Hypothalamus (tissue), 51 donors: ENCODE results near the gene HIVEP1.
"Not testable (repeated sequence)": the region's sequence is repeated elsewhere in the genome, so short reads cannot be mapped to it uniquely, and the experiment has no call there.

Experiments
- DNase-seq, 51 donors: peaks; one replicate each; lab custom pipeline; 2025; lab: John Stamatoyannopoulos, UW

Gene HIVEP1

DNA sequence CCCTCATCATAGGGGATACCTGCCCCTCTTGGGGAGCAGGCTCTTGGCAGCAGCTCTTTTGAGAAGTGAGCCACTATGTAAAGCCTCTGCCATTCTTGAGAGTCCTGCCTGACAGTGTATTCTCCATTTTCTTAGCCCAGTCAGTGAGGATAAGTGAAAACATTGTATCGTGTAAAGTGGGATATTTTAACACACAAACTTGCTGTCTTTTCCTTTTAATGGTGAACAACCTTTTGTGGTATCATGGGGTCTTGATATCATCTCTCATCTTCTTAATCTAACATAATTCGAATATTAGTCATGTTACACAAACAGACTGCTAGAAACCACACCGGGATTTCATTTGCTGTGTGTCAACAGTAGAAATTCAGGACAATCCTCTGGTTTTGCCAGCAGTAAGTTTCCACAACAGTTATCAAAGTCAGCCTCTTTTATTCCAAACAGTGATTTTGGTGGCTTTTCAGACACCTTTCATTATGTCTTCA lies 136.2 kb downstream of the HIVEP1 start:
- no peak for DNase-seq

DNA sequence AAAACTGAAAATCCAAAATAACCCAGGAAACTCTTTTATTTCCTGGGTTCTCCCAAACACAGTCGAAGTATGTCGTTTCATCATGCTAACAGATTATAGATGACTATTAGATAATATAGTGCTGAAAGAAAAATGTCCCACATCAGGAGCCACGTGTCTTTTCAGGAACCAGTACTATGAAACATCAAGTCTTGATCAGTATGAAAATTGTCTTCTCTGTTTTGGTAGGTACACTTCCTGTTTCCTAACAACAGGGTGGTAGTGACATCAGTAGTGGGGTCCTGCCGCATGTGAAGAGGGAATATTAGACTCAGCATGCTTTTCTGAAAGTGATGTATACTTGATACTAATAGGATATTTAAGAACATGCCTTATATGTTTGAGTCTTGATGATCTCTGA lies 136.7 kb downstream of the HIVEP1 start:
- no peak for DNase-seq

DNA sequence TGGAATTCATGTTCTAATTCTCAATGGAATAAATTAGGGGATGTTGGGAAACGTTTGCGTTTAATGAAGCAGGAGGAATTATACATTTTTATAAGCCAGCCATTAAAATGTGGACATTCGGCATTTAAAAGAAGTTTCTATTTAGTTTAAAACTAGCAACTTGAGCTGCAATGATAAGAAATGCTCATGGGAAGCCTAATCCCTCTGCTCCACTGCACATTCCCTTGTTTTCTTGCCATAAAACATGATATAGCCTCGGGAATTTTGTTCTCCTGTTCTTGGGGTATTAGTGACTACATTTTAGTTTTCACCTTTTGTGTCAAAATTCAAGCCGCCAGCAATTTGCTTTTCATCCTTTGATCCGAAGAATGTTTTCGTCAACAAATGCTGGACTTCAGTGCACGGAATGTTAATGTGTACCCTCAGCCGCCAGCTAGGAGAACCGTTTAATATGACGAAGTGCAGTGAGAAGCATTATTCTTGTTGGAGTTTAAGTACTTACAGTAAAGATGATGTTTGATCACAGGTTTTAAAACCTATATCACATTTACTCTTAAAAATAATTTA lies 137.9 kb downstream of the HIVEP1 start:
- DNase-seq: peak in 1 of 51 donors; percentile 48

DNA sequence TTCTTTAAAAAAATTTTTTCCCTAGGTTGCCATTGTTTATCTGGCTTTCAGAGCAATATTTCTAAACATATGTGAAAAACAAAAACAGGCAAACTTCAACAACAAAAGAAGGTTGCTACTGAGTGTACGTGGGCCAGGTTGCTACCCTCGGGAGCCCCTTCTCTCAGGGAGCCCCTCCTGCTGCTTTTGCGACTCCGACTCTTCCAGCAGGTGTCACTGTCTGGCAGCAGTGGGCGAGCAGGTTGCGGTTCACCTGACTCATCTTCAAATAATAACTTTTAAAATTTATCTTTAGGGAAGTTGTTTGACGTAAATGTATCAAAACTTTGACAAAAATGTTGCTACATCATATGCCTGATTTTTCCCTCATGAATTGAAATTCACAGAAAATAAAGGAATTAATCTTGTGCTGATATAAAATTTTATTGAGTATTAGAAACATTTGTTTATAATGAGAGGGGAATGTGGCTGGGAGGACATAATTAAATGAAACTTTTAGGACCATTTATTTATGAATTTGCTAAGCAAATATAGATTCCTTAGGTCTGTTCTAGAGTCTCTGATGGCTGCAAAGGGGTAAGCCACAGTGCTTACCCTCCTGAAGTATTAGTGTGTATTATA lies 138.8 kb downstream of the HIVEP1 start:
- peak in 20 of 51 donors; percentile 10 to 60 (median 31) for DNase-seq

DNA sequence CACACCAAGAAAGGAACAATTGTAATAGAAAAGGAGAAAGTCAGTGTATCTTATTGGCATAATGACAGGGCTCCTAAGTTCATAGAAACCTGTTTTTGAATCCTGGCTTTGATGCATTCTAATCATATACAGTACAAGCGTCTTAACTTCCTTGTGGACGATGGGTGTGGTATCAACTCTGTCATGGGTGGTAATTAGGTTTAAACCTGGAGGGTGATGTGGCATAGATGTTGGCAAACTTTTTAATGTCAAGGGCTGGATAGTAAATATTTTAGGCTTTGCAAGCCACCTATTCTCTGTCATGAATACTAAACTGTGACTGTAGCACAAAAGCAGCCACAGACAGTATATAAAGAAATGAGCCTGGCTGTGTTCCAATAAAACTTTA lies 139.3 kb downstream of the HIVEP1 start:
- DNase-seq: no peak

DNA sequence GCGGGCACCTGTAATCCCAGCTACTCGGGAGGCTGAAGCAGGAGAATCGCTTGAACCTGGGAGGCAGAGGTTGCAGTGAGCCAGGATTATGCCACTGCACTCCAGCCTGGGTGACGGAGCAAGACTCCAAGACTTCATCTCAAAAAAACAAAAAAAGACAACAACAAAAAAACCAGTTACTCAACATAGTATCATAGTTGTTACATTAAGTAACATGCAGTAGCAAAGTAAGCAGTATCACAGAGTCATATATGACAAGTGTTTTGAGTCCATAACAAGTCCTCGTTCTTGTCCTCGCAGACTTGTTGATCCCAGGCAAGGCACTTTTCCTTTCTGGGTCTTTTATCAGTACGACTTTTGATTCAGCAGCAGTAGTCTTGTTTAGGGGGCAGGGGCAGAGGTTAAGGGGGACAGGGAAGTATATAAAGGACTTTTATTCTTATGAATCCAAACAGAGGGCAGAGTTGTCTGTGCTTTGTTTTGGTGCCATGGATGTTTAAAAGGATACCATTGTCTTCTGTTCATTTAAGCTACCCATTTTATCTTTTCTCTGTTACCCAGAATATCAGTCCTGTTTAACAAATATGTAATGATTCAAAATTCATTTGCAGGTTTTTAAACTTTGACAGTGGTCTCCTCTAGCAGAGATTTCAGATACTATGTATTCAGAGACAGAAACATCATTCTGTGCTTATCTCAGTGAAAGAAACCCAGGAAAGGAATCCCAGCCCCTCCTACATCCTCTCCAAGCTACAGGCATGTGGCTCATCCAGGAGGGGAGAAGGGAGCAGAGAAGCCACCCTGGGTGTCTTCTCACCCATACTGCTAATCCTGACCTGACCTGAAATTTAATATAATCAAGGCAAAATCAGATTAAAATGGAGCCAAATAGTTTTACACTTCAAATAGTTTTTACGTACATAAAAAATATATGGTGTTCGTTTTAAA lies 140.2 kb downstream of the HIVEP1 start:
- DNase-seq: peak in 3 of 51 donors; percentile 31 to 86 (median 42)

DNA sequence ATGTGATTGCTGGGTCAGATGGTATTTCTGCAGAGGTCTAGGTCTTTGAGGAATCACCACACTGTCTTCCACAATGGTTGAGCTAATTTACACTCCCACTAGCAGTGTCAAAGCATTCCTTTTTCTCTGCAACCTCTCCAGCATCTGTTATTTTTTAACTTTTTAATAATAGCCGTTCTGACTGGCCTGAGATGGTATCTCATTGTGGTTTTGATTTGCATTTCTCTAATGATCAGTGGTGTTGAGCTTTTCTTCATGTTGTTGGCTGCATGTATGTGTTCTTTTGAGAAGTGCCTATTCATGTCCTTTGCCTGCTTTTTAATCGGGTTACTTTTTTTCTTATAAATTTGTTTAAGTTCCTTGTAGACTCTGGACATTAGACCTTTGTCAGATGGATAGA lies 143.7 kb downstream of the HIVEP1 start:
- not testable (repeated sequence) for DNase-seq

DNA sequence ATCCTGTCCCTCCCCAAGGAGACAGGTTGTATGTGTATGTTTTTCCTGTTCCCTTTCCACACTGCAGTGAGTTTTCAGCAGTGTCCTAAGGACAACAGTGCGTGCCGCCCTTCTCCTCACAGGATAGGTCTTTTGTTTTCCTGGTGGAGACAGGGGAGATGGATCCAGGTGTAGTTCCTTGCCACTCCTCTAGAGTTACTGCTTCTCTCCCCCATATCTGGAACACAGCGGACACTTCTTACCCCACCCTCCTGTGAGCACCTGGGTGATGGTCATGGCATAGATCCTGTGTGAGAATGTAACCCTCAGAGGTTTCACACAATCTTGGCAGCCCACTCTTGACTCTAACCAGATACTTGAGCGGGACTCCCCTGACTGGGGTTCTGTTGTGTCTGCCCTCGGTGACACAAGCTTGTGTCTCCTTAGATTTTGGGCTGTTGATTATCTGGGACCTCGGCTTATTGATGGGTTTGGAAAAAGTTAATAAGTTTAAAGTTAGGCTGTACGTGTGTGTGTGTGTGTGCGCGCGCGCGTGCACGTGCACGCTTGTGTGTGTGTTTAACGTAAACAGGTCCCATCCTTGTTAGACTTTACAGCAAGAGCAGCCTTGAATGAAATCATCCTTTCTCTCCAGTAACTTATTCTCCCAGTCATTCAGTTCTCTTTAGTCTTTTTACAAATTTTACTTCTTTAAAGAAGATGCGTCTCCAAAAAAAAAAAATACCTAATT lies 146.7 kb downstream of the HIVEP1 start:
- no peak for DNase-seq

DNA sequence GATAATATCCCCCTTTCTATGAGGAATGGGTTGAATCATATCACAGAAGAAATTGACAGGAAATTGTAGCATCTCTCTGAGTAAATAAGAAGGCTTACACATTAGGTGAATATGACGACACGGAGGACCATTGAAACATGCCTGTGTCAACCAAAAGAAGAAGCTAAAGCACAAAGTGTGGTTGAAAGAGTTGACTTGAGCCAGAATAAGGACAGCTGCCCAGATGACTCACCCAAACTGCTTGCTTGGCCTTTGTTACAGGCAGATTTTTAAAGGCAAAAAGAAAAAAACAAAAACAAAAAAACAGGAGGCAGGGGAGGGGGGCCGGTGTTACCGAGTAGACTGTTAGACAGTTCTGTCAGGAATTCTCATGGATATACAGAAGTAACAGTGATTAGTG lies 148.2 kb downstream of the HIVEP1 start:
- DNase-seq: peak in 4 of 51 donors; percentile 20 to 40 (median 36)

DNA sequence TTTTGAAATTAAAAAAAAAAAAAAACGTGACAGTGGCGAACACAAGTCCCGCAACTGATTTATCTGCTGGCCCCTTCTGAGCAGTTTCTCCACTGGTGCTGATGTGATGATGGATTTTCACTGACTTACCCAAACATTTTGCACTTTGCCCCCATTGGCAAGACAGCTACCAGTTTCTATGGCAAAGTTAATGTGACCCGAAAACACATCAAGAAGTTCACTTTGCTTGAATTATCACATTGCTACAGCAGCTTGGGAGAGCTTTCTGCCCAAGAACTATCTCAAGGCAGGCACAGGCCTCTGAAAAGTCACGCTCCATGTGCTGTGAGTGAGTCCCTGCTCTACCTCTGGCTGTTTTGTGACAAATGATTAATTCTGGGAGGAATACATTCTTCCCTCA lies 150.1 kb downstream of the HIVEP1 start:
- no peak for DNase-seq

DNA sequence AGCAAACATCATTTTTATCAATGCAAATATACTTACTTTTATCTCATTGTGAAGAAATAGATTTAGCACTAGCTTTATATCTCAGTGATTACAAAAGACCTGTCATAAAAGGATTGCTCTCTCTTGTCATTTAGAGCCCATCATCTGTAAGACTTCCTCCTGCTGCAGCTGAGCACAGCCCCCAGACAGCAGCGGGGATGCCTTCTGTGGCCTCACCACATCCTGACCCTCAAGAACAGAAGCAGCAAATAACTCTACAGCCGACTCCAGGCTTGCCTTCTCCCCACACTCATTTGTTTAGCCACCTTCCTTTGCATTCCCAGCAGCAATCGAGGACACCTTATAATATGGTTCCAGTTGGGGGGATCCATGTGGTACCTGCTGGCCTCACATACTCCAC lies 151.0 kb downstream of the HIVEP1 start:
- no peak for DNase-seq

DNA sequence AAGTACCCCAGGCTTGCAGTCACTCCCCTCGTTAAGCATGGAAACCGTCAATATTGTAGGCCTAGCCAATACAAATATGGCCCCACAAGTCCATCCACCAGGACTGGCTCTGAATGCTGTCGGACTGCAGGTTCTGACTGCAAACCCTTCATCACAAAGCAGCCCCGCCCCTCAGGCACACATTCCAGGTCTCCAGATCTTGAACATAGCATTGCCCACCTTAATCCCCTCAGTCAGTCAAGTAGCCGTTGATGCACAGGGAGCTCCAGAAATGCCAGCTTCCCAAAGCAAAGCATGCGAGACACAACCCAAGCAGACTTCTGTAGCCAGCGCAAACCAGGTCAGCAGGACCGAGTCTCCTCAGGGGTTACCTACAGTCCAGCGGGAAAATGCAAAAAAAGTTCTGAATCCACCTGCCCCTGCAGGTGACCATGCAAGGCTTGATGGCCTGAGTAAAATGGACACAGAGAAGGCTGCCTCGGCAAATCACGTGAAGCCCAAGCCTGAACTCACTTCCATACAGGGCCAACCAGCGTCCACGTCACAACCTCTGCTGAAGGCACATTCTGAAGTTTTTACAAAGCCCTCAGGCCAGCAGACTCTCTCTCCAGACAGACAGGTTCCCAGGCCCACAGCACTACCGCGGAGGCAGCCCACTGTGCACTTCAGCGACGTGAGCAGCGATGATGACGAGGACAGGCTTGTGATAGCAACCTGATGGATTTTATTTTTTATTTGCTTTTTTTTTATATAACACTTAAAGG lies 151.8 kb downstream of the HIVEP1 start:
- DNase-seq: no peak

DNA sequence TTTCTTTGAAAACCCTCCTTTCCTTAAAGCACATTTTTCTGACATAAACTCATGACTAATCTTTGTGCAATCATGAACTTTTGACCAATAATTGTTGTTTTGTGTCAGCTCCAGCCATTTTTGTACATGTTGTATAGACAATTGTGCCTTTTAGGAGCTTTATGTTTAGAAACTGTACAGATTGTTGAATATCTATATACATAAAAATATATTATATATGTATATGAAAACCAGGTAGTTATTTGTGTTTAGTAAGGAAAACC lies 152.3 kb downstream of the HIVEP1 start:
- no peak for DNase-seq

DNA sequence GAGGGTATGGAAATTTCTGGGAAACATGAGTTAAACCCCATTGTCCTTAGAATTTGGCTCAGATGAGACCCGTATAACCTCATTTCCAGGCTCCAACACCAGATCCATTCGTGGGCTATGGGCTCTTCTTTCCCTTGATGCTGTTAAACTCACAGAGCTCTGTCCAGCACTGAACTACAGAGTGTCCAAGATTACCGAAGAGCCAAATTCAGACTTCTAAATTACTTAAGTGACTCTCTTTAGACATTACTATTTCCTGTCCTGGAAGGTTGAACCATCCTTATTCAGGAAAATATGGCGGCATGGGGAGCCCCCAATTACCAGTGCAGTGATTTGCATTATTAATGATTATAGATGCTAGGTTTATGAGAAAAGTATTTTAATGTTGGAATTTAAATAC lies 153.2 kb downstream of the HIVEP1 start:
- no peak for DNase-seq

DNA sequence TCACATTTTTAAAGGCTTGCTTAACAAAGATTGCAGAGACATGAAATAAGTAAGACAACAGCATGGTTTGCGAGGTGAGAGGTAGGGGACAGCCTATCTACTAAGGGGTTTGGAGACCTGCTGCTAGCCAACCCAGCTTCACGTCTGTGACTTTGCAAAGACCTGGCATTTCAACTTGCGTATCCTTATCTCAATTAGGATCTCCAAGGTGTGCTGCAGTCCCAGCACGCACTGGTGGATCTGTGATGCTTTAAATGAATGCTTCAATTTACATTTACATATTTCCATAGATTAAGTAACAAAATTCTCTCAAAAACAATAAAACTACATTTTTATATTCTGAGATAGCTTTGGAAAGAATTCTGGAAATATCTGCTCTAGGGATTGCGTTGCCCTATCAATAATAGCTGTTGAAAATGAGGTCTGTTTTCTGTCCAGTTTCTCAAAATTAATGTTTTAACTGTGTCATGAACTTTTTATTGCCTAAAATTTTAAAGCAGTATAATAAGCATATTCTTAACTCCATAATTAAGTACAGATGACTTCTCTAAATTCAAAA lies 153.7 kb downstream of the HIVEP1 start:
- no peak for DNase-seq

DNA sequence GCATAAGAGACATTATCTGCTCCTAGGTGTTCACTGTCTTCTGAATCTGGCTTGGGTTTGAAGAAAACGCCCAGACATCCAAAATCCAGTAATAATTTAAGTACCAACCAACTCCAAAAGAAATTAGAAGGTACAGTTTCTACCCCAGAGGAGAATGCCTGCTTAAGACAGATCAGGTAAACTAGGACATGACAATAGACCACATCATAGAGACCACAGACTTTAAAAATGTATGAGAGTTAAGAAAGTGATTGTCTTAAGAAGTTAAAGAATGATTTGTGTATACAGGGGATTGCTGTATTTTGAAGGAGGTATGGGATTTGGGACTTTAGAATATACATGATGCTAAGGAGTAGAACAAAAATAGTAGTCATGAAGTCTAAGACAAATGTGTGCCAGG lies 157.3 kb downstream of the HIVEP1 start:
- DNase-seq: no peak

DNA sequence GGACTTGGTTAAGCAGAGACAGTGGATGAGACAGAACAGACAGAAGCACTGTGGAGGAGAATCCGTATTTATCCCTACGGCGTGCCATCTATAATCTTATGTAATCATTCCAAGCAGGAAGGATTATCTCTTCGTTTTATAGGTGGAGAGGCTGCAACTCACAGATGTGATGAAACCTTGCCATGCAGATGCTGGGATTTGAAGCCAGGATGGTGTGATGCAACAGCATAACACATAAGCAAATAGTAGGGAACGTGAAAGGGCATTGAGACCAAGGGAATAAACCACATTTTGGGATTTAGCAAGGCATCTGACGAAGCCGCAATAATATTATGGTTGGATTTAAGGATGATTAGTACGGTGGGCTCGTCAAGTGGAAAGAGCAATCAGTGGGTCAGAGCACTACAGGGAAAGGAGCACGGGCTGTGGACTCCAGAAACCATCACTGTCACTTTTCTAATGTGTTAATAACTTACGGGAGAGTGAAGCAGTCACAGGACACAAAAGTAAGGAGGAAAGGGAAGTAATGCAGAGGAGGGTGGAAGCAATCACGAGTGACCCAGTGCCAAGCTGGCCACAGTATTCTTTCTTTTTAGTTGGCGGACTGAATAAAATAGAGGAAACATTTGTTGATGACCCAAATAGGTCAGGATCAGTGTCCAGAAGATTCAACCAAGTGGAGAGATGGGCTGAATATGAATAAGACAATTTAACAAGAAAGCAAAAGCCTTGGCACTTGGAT lies 158.4 kb downstream of the HIVEP1 start:
- no peak for DNase-seq

DNA sequence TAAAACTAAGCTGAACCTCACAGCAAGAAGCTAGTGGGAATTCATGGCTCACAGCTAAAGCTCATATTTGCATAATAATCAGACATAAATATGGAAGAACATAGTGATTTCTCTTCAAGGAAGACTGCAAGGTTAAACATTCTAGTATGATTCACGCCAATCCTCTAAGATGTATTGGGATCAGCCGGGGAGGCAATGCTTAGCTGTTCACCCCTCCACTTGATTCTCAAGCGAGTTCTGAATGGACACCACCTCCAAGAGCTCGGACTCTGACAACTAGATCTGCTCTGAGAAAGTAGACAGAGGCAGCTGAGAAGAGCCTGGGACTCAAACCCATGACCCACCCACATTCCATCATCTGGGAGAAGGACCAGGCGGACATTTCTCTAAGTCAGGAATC lies 159.6 kb downstream of the HIVEP1 start:
- no peak for DNase-seq

DNA sequence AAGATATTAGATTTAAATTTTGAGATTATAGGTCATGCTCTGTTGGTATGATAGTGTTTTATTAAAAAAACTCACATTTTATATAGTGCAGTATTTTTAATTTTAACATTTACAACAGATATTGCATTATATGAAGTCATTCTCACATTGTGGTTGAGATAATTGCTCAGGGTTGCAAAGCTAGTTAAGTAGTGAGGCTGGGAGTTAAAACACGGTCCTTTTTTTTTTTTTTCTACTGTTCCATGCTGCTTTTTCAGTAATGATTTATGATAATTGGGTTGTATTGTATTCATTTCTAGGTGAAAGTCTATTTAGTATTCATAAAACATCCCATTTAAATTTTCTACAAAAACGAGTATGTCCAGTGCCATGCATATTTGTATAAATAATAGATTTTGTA lies 160.5 kb downstream of the HIVEP1 start:
- DNase-seq: no peak
